GM12878 (cell line): ENCODE results near the gene ELN. TPM values are rescaled to one million over a fixed set of nuclear protein-coding genes. Genes with fewer than 3 reads are reported as not detected.

Experiments used
- ATAC-seq: fragments of 200-7000 bp; cut with Tn5 transposase; 3 replicates; pipeline ENCODE4 v1.9.1; 2020; ENCODE audit warnings: mild to moderate bottlenecking, moderate library complexity
- BruUV-seq: library from RNA; stranded (reverse); fragments of 400-500 nt; replicated peaks from 2 replicates; lab custom pipeline; 2021; lab: Mats Ljungman, UMichigan
- CTCF ChIA-PET: fragments of 300-600 bp; sonication (Branson Sonifier 250); formaldehyde crosslinking; extraction: SDS; loops from one replicate; lab custom pipeline; 2021; ENCODE audit warnings: inconsistent platforms; lab: Yijun Ruan, JAX
- POLR2A ChIA-PET: fragments of 350-600 bp; formaldehyde crosslinking; extraction: SDS; loops from one replicate; lab custom pipeline; 2021; ENCODE audit warnings: inconsistent platforms; lab: Charles Lee
- RAD21 ChIA-PET: fragments of 300-600 bp; sonication (Branson Sonifier 250); formaldehyde crosslinking; loops from one replicate; lab custom pipeline; 2023; ENCODE audit warnings: antibody characterized with exemption; ENCODE audit not compliant: unreplicated experiment; lab: Charles Lee
- SMC1A ChIA-PET: fragments of 300-600 bp; sonication (Branson Sonifier 250); formaldehyde crosslinking; loops from one replicate; lab custom pipeline; 2023; ENCODE audit not compliant: unreplicated experiment, uncharacterized antibody; lab: Charles Lee
- DNase-seq: peaks from one replicate; pipeline ENCODE4 v3.0.0-alpha.2; 2011; ENCODE audit warnings: low read depth, low spot score
- FAIRE-seq: peaks from 3 replicates; lab custom pipeline; 2011; peaks lifted over from hg19 to GRCh38; lab: Jason Lieb, UNC
- H2AFZ ChIP-seq: 2 replicates; pipeline ENCODE4 v1.6.0; 2011; ENCODE audit warnings: low read depth, low read length, control low read depth; ENCODE audit not compliant: control insufficient read depth
- H3K27ac ChIP-seq: 2 replicates; pipeline ENCODE4 v1.5.1; 2011; ENCODE audit warnings: control low read depth; ENCODE audit not compliant: control insufficient read depth, insufficient read depth
- H3K27me3 ChIP-seq, 2 experiments: replicated peaks in 1 of 2; 2 replicates each; pipeline versions ENCODE4 v1.6.0 to v1.6.1; 2011; ENCODE audit warnings: low read length in 1 of 2; ENCODE audit not compliant: control insufficient read depth in 2 of 2, insufficient read depth in 2 of 2
- H3K36me3 ChIP-seq, 2 experiments: 2 replicates each; pipeline ENCODE4 v1.5.1; 2011; ENCODE audit warnings: low read length in 1 of 2; ENCODE audit not compliant: control insufficient read depth in 2 of 2, insufficient read depth in 2 of 2
- H3K4me1 ChIP-seq: 2 replicates; pipeline ENCODE4 v1.6.1; 2011; ENCODE audit warnings: mild to moderate bottlenecking, low read length, moderate library complexity, mixed read lengths; ENCODE audit not compliant: control insufficient read depth, insufficient read depth
- H3K4me2 ChIP-seq: 2 replicates; pipeline ENCODE4 v1.6.0; 2011; ENCODE audit warnings: control low read depth; ENCODE audit not compliant: control insufficient read depth, insufficient read depth
- H3K4me3 ChIP-seq: fragments of 200-600 bp; sonication (generic); 2 replicates; pipeline ENCODE4 v1.5.1; 2016
- H3K79me2 ChIP-seq: 2 replicates; pipeline ENCODE4 v1.6.0; 2011; ENCODE audit warnings: low read length; ENCODE audit not compliant: control insufficient read depth, insufficient read depth
- H3K9ac ChIP-seq: 2 replicates; pipeline ENCODE4 v1.8.0; 2011; ENCODE audit warnings: low read length, control low read depth, mixed read lengths; ENCODE audit not compliant: control insufficient read depth, insufficient read depth
- H3K9me3 ChIP-seq: replicated peaks from 3 replicates; pipeline ENCODE4 v1.5.1; 2011; ENCODE audit warnings: mild to moderate bottlenecking, low read length; ENCODE audit not compliant: control insufficient read depth, insufficient read depth
- H4K20me1 ChIP-seq: 2 replicates; pipeline ENCODE4 v1.6.0; 2011; ENCODE audit not compliant: control insufficient read depth, insufficient read depth
- ATF3 ChIP-seq: IDR thresholded peaks from 2 replicates; pipeline ENCODE4 v1.6.1; 2011; ENCODE audit warnings: low read depth, mild to moderate bottlenecking, low read length, moderate library complexity, borderline replicate concordance; ENCODE audit errors: extremely low read depth
- ESRRA ChIP-seq: IDR thresholded peaks from 2 replicates; pipeline ENCODE4 v1.6.1; 2012; ENCODE audit warnings: mild to moderate bottlenecking, low read length, improper control_type of control experiment
- NFIC ChIP-seq: IDR thresholded peaks from 2 replicates; pipeline ENCODE4 v1.6.1; 2012; ENCODE audit warnings: low read depth, mild to moderate bottlenecking, inconsistent platforms, low read length, moderate library complexity
- YBX1 ChIP-seq: fragments of 450-650 bp; IDR thresholded peaks from 2 replicates; pipeline ENCODE4 v1.6.1; 2016; ENCODE audit warnings: antibody characterized with exemption
- ZNF592 ChIP-seq: fragments of 450-650 bp; IDR thresholded peaks from 2 replicates; pipeline ENCODE4 v1.6.1; 2017; ENCODE audit warnings: mild to moderate bottlenecking, moderate library complexity
- WGBS: methylation state at CpG from one replicate; pipeline ENCODE4 v1.1.6; 2016; ENCODE audit warnings: low lambda C conversion rate; ENCODE audit not compliant: insufficient replicate concordance, insufficient coverage; ENCODE audit errors: missing lambda C conversion rate; 5-methylcytosine and 5-hydroxymethylcytosine counted together
- in situ Hi-C: fragments of 300-500 bp; cut with MboI; formaldehyde crosslinking; loops from 9 replicates; pipeline ENCODE4 v1.14.3; 2018; ENCODE audit warnings: mixed read lengths
- intact Hi-C: fragments of 100-400 bp; cut with micrococcal nuclease; formaldehyde crosslinking; loops from one replicate; pipeline ENCODE4 v1.14.2; 2022; ENCODE audit not compliant: unreplicated experiment
- polyA plus RNA-seq, 11 experiments: library from polyadenylated mRNA; depleted of rRNA in 4 of 11; unstranded in 6 of 11; stranded (reverse) in 5 of 11; fragments of >200 nt; fragmentation: Nextera tagmentation in 4 of 11; fragmentation: Illumina TruSeq in 1 of 11; extraction: Ambion mirVana in 4 of 11; extraction: Trizol in 1 of 11; gene quantifications; 1 replicate in 1 of 11; 2 replicates in 10 of 11; pipeline versions ENCODE4 v1.2.1 to v1.2.3, GENCODE V29; 2011 to 2016; ENCODE audit warnings: inconsistent platforms in 2 of 11, missing spikeins in 2 of 11, low read depth in 1 of 11
- total RNA-seq, 4 experiments: library from RNA; depleted of rRNA in 3 of 4; stranded (reverse); fragments of >200 nt in 3 of 4; fragmentation: Illumina TruSeq in 1 of 4; extraction: Trizol in 1 of 4; gene quantifications; 2 replicates each; pipeline versions ENCODE4 v1.2.1 to v1.2.3, GENCODE V29; 2013 to 2021
- TF ChIP-seq, protein P1 (sequence below): fragments of 450-650 bp; formaldehyde crosslinking; IDR thresholded peaks from 2 replicates; pipeline ENCODE4 v1.4.0; 2020; ENCODE audit warnings: mild to moderate bottlenecking, moderate library complexity

ELN gene
- total and polyA plus RNA-seq, 10 of the 15 experiments (the other 5 are each of a cell fraction or from before 2014, with no cell fraction given), result 0.08 to 0.27 (median 0.23) TPM; not detected in 7

- TF ChIP-seq, protein P1, sequence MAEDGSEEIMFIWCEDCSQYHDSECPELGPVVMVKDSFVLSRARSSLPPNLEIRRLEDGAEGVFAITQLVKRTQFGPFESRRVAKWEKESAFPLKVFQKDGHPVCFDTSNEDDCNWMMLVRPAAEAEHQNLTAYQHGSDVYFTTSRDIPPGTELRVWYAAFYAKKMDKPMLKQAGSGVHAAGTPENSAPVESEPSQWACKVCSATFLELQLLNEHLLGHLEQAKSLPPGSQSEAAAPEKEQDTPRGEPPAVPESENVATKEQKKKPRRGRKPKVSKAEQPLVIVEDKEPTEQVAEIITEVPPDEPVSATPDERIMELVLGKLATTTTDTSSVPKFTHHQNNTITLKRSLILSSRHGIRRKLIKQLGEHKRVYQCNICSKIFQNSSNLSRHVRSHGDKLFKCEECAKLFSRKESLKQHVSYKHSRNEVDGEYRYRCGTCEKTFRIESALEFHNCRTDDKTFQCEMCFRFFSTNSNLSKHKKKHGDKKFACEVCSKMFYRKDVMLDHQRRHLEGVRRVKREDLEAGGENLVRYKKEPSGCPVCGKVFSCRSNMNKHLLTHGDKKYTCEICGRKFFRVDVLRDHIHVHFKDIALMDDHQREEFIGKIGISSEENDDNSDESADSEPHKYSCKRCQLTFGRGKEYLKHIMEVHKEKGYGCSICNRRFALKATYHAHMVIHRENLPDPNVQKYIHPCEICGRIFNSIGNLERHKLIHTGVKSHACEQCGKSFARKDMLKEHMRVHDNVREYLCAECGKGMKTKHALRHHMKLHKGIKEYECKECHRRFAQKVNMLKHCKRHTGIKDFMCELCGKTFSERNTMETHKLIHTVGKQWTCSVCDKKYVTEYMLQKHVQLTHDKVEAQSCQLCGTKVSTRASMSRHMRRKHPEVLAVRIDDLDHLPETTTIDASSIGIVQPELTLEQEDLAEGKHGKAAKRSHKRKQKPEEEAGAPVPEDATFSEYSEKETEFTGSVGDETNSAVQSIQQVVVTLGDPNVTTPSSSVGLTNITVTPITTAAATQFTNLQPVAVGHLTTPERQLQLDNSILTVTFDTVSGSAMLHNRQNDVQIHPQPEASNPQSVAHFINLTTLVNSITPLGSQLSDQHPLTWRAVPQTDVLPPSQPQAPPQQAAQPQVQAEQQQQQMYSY (CRISPR knock-in tag), result no peak
- TF ChIP-seq YBX1 (no peak), ESRRA (no peak)
- TF ChIP-seq, all 136 proteins: peak for 0
These were observed 40.6 kb downstream of the ELN start (continued) for GRCh38 chr7:74068378-74069085.

DNA sequence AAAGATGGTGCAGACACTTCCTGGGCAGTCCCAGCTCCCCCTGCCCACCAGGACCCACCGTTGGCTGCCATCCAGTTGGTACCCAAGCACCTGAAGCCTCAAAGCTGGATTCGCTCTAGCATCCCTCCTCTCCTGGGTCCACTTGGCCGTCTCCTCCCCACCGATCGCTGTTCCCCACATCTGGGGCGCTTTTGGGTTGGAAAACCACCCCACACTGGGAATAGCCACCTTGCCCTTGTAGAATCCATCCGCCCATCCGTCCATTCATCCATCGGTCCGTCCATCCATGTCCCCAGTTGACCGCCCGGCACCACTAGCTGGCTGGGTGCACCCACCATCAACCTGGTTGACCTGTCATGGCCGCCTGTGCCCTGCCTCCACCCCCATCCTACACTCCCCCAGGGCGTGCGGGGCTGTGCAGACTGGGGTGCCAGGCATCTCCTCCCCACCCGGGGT lies 41.1 kb downstream of the ELN start:
- Histone ChIP-seq H3K27me3 (no peaks in the 10 kb centered on the region), H2AFZ (no peak overlapping the region)
- WGBS, result 69% methylated on average over 15 of the region's 16 CpGs
- TF ChIP-seq ATF3 (no peak), ZNF592 (no peak), NFIC (no peak)
- TF ChIP-seq, all 136 proteins: peak for 0
- SMC1A ChIA-PET, result interaction anchor here (0.9 to 2.5 kb wide), 10 partner anchors 25 to 332 kb away, joined by 3 to 12 read pairs (median 4); no protein-coding TSS in a partner anchor
- POLR2A ChIA-PET, result no interaction called here
- Histone ChIP-seq H3K4me1 (no peaks in the 10 kb centered on the region), H3K9me3 (no peaks in the 10 kb centered on the region), H3K4me3 (no peak overlapping the region), H3K79me2 (no peaks in the 10 kb centered on the region), H3K36me3 (no peaks in the 10 kb centered on the region; a peak in 1 of 4 replicates), H4K20me1 (no peaks in the 10 kb centered on the region), H3K4me2 (no peak overlapping the region), H3K9ac (no peak overlapping the region), H3K27ac (no peak overlapping the region)
- in situ Hi-C loops (no loop called here), intact Hi-C loops (loop anchor here (5.0 to 10.0 kb wide), 2 partner anchors 56 to 113 kb away; no protein-coding TSS in a partner anchor)
- RAD21 ChIA-PET, result interaction anchor here (1.0 to 4.0 kb wide), 4 partner anchors 32 to 332 kb away, joined by 4 to 20 read pairs (median 12); no protein-coding TSS in a partner anchor
- no TSS peak for BruUV-seq
- ATAC-seq, result no peak
- CTCF ChIA-PET, result interaction anchor here (0.8 to 5.1 kb wide), 14 partner anchors 10 to 332 kb away, joined by 3 to 58 read pairs (median 5); no protein-coding TSS in a partner anchor
- DNase-seq, result no peak
- FAIRE-seq, result no peak
